Posterior vena cava (tissue), 2 donors: ENCODE measurements around the gene PRIMA1. TPM values are rescaled to one million over a fixed set of nuclear protein-coding genes. Genes with fewer than 3 reads are reported as not detected.

Source experiments
- DNase-seq: peaks from one replicate; pipeline ENCODE4 v3.0.0-alpha.2; 2020; ENCODE audit warnings: low spot score
- intact Hi-C, 2 donors: fragments of 100-400 bp; cut with DNase I; formaldehyde crosslinking; loops; one replicate each; pipeline versions ENCODE4 v1.14.1 to v1.14.2; 2022 to 2023
- total RNA-seq, 2 donors: library from RNA; stranded (reverse); fragmentation: NEBNext Ultra II Directional; extraction: Animal tissue kit (Norgen Biotek cat#: 25700); gene quantifications; one replicate each; pipeline ENCODE4 v1.2.1, GENCODE V29; 2021
- donor health status: DM: yes; HTN: yes; CAD: no.
- donor health status: DM: yes; HTN: yes; CAD: no.

PRIMA1 gene
- total RNA-seq, 2 donors from 2014 or later = 5.0 to 9.6 TPM

DNA sequence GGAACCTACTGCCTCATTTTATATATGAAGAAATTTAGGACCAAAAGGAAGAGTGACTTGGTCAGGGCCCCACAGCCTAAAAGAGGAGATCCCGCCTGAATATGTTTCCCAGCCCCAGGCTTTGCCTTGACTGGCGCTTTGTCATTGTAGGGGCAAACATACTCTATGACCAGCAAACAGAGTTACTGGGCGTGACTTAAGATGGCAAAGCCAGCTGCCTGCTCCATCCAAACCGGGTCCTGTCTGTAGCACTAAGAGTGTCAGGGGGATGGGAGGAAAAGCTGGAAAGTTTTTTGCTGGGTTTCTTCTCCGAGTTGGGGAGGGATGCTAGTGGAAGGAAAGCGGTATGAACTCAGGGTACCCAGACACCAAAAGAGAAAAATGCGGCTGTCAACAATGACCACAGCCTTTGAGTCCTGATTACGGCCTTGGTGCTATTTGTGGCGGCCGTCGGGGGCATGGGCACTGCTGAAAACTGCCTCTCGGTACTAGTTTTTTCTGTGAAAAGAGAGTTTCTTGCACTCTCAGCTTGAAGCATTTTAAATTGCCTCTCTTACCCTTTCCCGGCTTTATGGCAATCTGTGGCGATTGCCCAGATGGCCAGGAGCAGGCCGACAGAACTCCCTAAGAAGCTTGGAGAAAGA, 82.7 kb downstream of the PRIMA1 start:
- no peak for DNase-seq
- intact Hi-C loops = no loop called here

DNA sequence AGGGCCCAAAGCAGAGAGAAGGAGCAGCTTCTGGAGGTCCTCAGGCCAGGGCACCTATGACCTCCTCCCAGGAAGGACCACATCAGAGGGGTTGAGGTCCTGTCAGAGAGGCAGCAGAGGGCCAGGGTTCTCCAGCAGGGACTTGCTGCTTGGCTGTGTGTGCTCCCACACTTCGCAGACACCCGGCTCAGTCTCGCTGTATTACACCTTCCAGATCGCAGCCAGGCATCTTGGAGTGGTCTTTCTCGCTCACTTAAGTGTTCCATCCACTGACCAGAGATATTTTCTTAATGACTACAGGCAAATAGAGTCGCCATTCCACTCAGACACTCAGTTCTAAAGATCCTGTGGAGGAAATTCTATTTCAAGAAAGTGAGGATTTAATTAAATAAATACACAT, 84.3 kb downstream of the PRIMA1 start:
- intact Hi-C loops = no loop called here

DNA sequence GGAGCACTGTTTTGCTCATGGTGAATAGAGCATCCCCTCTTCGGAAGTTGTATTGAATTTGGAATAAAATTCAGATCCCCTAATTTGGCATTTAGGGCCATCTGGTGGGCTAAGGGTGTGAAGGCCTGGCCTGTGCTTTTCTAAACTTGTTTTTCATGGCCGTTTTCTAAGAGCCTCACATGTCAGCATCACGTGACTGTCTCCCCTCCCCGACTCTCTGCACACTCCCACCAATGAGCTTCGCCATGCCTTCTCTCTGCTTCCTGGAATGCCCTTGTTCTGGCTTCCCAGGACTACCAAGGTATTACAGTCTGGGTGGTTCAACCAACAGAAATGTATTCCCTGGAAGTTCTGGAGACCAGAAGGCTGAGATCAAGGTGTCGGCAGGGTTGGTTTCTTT, 85.3 kb downstream of the PRIMA1 start:
- no peak for DNase-seq
- intact Hi-C loops = no loop called here

More for the DNA sequence above, 84.3 kb downstream of the PRIMA1 start:
- DNase-seq = no peak

DNA sequence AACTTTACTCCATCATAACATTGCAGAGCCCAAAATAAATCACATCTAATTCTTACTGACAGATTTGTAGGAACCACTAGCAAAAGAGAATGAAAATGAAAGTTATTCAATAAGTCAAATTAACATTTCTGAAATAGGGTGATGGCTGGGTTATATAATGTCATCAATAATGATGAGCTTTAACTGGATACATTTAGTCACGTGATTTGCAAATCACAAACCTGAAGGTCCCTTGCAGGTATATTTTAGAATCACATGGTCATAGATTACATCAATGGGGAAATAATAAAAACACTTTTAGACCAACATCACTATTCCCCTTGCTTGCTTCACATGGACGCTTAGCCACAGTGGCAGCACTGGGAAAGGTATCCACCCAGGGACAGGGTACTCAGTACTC, 86.7 kb downstream of the PRIMA1 start:
- intact Hi-C loops = no loop called here
- no peak for DNase-seq

DNA sequence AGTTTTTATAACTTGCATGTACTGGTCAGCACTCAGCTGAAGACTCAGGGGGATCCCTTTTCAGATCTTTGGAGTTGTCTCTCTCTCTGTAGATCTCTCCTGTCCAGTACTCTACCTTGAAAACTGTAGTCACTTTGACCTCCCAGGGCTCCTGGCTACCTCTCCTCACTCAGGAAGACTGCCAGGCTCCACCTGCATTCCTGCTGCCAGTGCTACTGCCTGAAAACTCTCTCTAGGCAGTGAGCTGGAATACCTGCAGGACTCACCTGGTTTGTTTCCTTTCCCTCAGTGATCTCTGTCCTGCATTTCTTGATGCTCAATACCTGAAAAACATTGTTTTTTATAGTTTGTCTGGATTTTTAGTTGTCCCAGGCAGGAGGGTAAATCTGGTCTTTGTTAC, 87.4 kb downstream of the PRIMA1 start:
- no peak for DNase-seq
- intact Hi-C loops = no loop called here

DNA sequence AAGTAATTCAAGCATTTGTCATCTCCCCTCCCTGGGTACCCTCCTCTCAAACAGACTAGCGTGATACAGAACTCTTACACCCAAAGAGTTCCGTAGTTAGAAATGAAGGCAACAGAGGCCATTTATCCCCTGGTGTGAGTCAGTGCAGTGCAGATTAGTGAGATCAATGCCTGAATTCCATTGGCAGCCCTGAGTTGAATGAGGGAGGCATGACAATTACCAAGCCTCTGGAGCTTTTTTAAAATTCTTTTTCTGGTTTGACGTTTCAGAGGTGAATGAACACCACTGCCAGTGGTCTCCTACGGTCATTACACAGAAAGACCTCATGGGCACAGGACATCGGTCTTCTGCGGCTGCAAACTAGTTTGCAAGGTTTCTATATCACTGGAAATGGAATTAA, 94.4 kb downstream of the PRIMA1 start:
- DNase-seq = no peak
- intact Hi-C loops = no loop called here

DNA sequence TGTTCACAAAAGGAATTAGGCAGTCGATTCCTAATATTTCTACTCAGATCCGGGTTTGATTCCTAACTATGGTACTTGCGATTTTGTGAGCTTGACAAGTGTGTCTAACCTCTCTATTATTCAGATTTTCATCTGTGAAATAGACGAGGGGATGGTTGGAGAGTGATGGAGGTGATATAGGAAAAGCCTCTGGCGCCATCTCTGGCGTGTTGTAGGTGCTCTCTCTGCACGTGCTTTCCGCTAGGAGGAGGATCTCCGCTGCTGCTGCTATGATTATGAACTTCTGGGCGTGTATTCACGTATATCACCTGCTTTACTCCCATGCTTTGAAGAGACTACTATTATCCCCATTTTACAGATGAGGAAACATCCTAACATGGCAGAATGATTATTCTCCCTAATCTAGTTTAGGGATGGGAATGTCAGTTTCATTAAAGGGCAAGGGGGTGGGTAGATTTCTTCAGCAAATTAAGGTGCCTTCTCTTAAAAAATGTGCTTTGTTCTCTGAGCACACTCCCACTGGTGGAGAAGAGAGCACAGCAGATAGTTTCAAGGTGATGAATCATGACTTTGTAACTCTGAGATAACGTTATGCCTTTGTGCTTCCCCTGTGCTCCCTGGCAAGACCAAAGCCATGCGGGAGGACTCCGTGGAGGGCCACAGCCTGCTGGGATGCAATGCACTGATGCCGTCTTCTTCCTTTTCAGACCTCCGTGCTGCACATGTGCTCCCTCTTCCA, 97.1 kb downstream of the PRIMA1 start:
- intact Hi-C loops = no loop called here
- DNase-seq = no peak

DNA sequence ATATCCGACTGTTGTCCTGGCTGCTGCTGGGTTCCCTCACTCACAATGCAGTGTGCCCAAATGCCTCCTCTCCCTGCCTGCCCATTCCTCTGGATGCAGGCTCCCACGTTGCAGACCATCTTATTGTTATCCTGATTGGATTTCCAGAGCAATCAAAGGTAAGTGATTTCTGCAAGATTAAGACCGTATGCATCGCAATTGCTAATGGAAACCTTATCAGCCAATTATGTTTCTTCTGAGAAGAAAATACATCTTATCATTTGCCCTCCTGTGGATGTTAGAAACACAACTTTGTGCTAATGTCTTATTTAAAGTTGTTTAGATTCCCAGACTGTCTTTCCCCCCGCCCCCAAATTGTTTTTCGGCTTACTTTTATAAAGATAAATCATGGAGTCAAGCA, 98.1 kb downstream of the PRIMA1 start:
- intact Hi-C loops = no loop called here
- no peak for DNase-seq

DNA sequence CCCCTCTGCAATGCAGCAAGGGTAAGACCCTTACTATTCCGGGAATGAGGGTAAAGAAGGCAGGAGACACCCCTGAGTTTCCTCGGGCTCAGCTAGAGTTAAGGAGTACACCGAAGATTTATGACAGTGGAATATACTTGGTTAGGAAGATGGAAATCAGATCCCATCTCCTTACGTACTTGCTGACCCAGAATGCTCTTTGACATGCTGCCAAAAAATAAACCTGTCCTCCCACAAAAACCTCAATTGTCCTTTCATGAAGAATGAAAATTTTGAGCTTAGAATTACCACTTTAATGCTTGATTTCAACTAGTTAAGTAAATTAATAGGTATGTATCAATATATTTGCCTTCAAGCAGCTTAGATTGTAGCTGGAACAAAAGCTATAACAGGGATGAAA, 99.5 kb downstream of the PRIMA1 start:
- DNase-seq = no peak
- intact Hi-C loops = no loop called here

DNA sequence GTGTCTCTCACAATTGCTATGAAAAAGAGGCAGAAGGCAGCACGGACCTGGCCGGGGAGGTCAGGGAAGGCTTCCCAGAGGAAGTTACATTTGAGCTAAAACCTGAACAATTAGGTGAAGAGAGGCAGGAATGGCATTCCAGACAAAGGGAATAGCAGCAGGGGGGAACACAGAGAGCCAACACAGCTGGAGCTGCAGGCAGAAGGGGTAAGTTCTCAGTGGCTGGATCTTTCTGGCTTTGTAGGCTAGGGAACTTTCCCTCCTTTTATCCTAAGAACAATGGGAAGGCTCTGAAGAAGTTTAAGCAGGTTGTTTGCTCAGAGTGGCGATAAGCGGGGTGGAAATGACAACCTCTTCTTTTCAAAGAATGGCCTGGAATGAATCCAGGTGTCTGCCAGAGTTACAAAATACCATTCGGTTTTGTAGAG, 100.0 kb downstream of the PRIMA1 start:
- DNase-seq = no peak
- intact Hi-C loops = no loop called here

DNA sequence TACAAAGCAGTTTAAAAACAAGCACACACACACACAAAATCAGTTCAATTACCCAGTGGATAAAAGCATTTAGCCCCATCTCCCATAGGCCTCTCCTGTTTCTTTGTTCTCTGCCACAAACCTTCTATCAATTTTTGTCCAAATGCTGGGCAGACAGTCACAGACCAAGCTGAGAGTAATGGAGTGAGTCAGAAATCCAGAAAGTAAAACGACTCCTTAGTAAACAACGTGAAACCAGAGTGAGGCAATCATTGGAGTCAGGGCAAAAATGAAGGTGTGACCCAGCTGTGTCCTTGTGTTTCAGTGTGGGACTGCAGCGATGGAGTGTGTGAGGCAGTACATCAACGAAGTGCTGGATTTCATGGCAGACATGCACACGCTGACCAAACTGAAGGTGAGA, 102.0 kb downstream of the PRIMA1 start:
- no peak for DNase-seq
- intact Hi-C loops = no loop called here

DNA sequence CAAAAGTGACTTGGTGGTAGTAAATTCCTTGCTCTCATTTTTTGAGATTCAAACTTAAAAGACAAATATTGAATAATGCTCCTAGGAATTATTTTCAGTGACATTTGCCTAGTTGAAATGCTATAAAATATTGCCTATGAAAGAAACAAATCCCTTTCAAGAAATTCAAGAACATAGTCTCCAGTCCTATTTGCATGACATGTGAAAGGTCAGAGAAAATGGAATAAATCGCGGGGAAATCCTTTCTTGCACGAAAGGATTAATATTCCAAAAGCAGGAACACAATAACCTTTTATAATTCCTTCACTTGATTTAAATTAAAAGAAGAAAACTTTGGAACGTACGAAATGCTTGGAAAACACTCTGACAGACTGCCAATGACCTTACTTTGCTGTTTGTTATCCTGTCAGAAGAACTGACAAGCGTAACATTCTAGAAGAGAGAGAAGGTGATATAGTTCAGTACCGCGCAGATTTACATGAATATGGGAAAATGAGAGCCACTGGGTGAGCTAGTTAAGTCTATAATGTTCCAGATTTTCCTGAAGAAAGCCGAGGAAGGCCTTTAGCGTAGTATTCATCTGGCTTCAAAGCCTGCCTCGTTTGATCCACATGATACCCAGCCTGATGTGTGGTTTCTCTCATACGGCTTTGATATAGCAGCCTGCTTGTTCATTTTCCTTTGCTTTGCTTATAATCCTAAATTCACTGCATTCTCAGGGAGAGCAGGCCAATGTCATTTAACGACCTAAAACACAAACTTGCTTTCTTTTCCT, 103.0 kb downstream of the PRIMA1 start:
- DNase-seq = no peak
- intact Hi-C loops = no loop called here

DNA sequence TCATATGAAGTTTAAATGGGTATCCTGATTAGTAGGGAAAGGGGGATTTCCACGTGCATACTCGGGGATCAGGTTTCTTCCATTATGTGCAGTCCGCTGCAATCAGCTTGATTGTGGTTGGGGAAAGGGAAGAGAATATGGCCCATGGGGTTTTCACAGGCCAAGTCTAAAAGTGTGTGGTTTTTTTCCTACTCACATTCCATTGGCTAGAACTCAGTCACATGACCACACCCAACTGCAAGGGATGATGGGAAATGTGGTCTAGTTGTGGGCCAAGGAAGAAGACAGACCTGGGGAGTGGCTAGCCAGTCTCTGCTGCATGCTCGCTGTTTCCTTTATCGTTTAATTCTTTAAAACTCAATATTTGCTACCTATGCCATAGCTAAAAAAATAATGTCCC, 105.1 kb downstream of the PRIMA1 start:
- intact Hi-C loops = no loop called here
- DNase-seq = no peak

DNA sequence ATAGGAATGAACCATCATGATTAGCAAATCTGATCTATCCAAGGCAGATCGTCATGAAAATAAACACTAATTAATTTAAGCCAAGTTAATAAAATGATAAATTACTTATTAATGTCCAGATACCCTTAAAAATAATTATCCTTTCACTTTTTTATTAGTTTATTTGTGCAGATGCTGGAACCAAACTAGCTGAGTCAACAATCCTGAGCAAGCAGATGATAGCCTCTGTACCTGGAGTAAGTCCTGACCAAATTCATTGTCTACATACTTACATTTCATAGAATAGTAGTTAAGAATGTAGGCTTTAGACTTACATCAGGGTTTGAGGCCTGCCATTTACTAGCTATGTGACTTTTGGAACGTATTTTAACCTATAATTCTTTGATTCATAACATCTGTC, 105.8 kb downstream of the PRIMA1 start:
- intact Hi-C loops = no loop called here
- DNase-seq = no peak

DNA sequence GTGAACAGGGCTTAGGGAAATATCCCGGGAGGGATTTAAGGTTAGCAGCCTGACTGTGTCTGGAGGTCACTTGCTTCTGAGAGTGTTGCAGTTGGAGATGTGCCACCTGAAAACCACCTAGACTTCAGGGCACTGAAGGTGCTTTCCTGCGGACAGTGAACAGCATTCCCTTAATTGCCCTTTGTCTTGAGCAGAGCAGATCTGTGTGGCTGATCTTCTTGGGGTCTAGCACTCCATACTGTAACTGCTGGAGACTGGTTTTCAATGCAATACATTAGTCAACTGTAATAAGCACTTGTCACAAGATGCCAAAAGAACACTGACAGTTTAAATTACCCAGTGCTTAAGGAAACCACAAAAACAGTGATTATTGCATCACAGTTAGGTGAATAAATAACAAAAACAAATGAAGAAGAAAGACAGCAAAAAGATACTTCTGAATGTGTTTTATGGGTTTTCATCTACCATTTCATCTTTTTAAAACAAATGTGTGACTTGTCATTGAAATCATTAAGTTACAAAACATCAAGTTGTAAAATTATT, 111.8 kb downstream of the PRIMA1 start:
- intact Hi-C loops = no loop called here
- no peak for DNase-seq

DNA sequence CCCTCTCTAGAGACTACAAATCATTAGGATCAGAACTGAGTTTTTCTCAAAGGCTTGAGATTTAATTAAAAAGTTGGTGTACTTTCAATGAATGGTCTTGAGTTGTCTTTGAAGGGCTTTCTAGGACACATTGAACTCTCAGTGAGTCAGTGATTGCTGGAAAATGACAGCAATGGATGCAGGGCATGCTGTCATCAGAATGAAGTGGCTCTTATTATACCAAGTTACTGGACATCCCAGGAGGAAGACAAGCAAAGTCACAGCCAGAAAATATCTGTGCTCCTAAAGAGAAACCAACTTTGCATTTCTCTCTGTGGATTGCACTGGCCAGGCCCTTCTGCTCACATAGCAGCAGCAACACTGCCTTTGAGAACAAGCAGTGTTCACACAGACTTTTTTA, 112.6 kb downstream of the PRIMA1 start:
- intact Hi-C loops = no loop called here
- DNase-seq = no peak

DNA sequence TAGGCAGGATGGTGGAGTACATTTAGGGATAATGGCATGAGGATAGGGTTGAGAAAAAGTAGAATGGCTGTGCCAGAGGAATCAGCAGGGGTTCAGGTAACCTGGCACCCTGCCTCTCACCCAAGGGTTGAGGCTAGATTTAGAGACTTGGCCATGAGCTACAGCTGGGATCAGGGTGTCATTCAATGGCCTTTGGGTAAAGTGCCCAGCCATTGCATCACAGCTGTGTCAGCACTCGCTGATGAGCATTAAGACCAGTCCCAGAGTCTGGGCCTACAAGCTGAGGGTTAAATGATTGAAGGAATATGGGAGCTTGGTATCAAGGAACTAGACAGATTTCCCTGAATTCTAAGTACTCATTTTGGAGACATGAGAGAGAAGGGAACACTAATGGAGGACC, 113.9 kb downstream of the PRIMA1 start:
- intact Hi-C loops = no loop called here
- no peak for DNase-seq

DNA sequence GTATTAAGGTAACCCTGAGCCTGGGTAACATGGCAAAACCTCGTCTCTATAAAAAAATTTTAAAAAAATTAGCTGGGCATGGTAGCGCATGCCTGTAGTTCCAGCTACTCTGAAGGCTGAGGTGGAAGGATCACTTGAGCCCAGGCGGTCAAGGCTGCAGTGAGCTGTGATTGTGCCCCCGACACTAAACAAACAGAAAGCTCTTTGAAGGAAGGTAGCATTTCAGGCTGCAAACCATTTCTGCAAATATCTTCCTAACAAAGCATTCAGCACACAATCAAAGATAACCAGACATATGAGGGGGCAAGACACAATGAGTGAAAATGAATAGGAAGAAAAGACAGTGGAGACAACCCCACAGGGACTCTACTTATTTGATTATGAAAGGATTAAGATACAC, 118.7 kb downstream of the PRIMA1 start:
- intact Hi-C loops = no loop called here

More for the DNA sequence above, 118.7 kb downstream of the PRIMA1 start:
- DNase-seq = no peak
